ENCODE results near the gene STK36.

Gene STK36, protein sequence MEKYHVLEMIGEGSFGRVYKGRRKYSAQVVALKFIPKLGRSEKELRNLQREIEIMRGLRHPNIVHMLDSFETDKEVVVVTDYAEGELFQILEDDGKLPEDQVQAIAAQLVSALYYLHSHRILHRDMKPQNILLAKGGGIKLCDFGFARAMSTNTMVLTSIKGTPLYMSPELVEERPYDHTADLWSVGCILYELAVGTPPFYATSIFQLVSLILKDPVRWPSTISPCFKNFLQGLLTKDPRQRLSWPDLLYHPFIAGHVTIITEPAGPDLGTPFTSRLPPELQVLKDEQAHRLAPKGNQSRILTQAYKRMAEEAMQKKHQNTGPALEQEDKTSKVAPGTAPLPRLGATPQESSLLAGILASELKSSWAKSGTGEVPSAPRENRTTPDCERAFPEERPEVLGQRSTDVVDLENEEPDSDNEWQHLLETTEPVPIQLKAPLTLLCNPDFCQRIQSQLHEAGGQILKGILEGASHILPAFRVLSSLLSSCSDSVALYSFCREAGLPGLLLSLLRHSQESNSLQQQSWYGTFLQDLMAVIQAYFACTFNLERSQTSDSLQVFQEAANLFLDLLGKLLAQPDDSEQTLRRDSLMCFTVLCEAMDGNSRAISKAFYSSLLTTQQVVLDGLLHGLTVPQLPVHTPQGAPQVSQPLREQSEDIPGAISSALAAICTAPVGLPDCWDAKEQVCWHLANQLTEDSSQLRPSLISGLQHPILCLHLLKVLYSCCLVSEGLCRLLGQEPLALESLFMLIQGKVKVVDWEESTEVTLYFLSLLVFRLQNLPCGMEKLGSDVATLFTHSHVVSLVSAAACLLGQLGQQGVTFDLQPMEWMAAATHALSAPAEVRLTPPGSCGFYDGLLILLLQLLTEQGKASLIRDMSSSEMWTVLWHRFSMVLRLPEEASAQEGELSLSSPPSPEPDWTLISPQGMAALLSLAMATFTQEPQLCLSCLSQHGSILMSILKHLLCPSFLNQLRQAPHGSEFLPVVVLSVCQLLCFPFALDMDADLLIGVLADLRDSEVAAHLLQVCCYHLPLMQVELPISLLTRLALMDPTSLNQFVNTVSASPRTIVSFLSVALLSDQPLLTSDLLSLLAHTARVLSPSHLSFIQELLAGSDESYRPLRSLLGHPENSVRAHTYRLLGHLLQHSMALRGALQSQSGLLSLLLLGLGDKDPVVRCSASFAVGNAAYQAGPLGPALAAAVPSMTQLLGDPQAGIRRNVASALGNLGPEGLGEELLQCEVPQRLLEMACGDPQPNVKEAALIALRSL (N-terminal part only)

DNA sequence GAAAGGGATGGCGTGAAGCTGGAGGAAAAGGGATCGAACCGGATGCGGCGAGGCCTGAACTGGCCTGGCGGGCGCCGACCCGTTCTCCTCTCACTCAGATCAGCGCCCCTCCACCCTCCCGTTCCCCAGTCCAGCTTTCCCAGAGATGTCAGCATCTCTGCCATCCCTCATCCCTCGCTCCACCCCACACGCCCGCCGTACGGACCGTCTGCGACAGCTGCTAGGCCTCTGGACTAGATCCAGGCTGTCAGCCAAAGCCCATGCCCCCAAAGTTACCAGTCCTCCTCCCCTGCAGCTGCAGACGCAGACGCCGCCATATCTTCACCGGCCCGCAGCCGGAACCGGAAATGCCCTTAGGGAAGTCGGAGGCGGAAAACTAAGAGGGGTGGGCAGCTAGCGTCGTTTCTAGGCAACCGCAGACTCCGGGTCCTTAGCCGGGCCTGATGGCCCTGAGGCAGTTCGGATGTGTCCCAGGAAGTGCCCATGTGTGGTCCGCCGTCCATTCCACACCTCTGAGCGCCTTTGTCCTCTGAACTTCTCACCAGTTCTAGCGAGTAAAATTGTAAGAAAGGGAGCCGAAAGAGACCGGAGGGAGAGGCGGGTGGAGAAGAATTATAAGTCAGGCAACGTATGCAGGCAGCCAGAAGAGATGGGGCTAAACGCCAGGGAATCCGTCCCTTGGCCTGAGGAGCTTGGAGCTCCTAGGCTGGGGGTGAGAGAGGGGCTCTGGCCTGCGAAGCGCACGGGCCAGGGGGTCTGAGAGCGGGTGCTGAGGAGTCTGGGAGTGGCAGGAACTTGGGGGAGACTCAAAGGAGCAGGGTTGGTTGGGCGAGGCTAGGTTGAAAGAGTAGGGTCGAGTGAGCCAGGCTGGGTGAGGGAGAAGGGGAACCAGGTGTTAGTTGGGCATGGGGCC is at the start of gene STK36, which contains the start of gene RNF25:
STK36 (plus strand) TSS at position 433 of the 913 bp plus-strand sequence. CDS start 744 bp downstream, outside the sequence.
RNF25 (minus strand) TSS at position 349 of the 913 bp plus-strand sequence; CDS start at position 317, 32 bp downstream.
- peak; percentile 95 for DNase-seq (ENCODE audit: low read depth, low spot score)

DNA sequence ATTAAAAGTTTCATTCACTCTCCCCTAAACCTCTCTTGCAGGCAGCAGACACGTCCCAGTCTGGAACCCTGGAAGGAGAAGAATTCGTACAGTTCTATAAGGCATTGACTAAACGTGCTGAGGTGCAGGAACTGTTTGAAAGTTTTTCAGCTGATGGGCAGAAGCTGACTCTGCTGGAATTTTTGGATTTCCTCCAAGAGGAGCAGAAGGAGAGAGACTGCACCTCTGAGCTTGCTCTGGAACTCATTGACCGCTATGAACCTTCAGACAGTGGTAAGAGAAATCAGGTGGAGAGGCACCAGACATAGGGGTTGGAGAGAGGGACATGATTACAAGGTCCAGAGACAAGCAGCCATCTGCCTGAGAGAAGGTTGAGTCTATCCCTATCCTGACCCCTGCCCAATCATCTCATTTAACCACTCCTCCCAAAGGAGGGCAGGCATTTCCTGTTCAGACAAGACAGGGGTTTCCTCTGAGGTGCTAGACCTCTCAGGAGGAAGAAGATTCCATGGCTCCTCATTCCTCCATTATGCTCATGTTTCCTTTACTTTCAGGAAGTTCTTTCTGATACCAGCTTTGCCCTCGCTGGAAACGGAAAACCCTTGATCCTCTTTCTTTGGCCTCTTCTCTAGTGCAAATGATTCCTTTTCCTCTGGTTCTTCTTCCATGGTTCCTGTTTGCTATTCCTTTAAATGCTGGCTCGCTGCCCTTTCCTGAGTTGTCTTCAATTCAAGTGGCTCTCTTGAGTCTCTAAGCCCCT is 49.1 kb upstream of the STK36 start:
- DNase-seq (ENCODE audit: low read depth, low spot score), result no peak

DNA sequence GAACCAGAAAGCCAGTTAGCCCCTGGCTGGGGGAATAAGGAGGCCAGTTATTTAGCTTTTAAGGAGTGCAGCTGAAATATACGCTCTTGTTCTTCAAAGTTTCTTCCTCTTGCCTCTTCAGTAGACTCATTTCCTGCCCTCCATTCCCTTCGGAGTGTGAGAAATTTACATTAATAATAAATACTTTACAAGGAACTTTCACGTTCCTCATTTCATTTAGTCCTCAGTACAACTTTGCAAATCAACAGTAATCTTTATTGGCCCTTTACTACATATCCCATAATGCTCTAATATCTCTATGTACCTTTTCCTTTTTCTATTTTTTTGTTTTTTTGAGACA is 48.5 kb upstream of the STK36 start:
- no peak for DNase-seq (ENCODE audit: low read depth, low spot score)

DNA sequence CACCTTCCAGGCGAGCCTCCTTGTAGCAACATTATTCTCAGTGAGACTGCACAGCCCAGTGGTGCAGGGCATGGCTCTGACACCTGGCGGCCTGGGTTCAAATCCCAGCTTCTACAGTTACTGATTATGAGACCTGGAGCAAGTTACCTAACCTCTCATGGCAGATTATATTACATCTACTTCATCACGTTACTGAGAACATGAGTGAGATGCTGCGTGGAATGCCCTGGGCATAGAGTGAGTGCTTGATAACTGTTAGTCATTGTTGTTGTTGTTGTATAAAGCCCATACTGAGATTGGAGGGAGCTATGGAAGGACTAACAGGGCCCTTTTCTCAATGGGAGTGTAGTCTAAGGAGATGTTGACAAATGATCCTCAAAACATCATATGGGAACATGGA is 45.5 kb upstream of the STK36 start:
- no peak for DNase-seq (ENCODE audit: low read depth, low spot score)

DNA sequence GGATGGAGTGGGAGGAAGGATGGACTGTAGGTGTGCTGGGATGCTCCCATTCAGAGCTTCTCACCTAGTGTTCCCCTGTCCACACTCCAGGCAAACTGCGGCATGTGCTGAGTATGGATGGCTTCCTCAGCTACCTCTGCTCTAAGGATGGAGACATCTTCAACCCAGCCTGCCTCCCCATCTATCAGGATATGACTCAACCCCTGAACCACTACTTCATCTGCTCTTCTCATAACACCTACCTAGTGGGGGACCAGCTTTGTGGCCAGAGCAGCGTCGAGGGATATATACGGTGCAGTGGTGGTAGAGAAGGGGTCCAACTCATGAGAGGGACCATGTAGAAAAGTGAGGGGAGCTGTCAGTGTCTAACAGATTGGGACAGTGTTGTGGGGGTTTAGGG is 43.9 kb upstream of the STK36 start:
- DNase-seq (ENCODE audit: low read depth, low spot score), result no peak

DNA sequence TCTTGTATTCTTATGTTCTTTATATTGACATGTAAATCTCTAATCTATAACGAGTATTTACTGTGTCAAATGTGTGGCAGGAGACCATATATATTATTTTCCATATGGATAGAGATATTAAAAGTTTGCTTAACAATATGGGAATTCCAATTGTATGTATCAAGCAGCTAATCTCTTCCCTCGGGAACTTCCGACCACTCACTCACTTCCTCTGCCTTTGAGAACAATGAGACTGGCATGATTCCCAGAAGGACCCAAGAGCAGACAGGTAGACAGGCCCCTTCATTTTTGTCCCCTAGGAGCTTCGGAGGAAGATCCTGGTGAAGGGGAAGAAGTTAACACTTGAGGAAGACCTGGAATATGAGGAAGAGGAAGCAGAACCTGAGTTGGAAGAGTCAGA is 40.0 kb upstream of the STK36 start:
- DNase-seq (ENCODE audit: low read depth, low spot score), result no peak

DNA sequence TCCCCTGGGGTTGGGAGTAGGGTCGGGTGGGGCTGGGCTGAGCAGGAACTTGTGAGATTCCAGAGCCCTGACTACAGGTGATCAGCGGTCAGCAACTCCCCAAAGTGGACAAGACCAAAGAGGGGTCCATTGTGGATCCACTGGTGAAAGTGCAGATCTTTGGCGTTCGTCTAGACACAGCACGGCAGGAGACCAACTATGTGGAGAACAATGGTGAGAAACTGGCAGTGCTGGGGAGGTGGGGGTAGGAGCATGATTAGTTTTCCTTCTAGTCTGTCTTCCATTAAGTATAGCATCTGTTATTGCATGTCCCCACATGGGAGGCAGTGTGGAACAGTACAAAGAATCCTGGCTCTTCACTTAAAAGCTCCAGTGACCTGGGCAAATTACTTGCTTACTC is 36.2 kb upstream of the STK36 start:
- no peak for DNase-seq (ENCODE audit: low read depth, low spot score)

DNA sequence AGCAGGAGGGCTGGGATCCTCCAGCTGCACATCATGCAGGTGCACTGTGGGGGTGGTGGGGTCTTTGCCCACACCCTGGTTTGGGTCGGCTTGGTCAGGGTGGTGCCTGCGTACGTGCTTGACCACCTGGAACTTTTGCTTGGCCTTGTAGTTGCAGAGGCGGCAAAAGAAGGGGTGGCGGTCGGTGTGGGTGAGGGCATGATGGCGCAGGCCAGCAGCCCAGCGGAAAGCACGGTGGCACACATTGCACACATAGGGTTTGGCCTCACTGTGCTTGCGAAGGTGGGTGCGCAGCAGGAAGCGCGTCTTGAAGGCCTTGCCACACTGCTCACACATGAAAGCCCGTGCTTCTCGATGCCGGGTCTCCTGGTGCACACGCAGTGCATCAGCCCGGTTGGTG is 33.5 kb upstream of the STK36 start:
- DNase-seq (ENCODE audit: low read depth, low spot score), result no peak

DNA sequence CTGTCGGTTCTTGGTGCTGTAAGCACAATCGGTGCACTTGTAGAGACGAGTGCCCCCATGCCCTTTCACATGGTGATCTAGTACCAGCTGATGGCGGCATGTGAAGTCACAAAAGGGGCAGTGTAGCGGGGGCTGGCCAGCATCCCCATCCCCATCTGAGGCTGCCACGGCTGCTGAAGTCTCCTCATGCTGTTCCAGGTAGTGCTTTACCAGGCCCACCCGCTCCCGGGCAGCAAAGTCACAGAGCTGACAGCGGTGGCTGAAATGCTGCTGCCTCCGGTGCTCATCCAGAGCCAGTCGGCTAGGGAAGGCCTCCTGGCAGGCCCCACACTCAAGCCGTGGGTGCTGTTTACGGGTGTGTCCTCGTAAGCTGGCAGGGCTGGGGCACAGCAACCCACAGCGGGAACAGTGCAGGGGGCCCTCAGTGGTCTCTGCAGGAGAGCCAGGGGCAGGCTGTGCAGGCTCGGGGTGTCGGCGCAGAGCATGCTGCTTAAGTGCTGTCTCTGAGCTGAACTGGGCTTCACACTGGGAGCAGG is 29.7 kb upstream of the STK36 start:
- DNase-seq (ENCODE audit: low read depth, low spot score), result no peak

DNA sequence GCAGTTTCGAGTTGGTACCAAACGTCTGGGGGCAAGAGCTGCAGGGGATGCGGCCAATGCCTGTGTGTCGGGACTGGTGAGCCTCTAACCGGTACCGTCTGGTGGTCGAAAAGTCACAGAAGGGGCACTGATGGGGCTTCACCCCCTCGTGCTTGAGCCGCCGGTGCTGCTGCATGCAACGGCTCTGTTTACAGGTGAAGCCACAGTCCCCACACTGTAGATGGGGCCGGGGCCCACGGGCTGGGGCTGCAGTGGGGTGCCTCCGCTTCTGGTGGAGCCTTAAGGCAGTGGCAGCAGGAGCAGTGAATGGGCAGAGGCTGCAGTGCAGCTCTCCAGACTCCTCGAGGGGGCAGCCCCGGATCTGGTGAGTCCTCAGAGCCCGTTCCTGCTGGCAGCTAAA is 29.1 kb upstream of the STK36 start:
- no peak for DNase-seq (ENCODE audit: low read depth, low spot score)

DNA sequence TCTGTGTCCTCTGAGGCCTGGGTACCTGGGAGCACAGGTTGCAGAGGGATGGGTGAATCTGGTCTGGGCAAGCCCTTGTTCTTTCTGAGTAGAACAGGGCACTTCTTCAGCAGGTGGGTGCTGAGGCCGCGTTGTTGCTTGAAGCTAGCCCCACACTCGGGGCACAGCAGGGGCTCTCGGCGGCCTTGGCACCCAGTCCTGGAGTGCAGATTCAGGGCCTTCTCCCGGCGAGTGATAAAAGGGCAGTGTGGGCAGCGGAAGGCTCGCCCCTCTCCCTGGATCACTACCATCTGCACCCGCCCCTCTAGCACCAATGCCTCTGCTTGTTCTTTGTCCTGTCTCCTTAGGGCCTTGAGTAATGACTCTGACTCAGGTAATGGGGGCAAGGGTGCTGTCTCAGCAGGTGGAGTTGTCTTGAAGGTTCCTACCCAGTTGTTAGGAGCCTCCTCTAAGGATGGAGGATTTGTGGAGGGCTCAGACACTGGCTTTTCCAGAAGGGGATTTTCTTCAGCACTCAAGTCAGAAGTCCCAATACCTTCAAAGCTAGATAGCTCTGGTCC is 28.1 kb upstream of the STK36 start:
- no peak for DNase-seq (ENCODE audit: low read depth, low spot score)

DNA sequence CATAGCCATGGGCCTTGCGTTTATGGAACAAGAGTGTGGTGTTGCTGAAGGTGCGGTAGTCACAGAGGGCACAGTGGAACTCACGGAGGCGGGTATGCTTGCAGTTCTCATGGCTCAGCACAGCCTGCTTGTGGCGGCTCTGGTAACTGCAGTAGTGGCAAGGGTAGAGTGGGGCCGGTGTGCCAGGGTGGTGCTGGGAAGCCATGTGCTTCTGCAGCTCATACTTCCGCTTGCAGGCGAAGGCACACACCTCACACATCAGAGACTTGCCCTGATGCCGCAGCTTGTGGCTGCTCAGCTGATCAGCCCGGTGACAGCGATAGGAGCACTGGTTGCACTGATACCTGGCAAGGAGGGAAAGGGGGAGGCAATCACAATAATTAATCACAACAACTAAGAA is 27.2 kb upstream of the STK36 start:
- no peak for DNase-seq (ENCODE audit: low read depth, low spot score)

DNA sequence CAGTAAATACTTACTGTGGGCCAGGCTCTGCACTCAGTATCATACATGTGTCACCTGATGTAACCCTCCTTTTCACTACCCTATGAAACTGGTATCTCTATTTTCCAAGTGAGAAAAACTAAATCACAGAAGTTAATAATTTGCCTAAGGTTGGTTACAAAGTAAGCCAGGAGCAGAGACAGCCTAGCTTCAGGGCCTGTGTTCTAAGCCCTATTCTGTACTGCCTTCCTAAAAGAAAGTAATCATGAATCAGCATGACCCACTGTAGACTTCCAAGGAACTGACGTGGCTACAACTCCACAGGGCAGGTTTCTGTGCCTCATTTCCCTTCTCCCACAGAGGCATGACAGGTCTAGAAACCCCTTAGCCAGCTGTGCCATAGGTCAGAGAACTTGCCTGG is 26.8 kb upstream of the STK36 start:
- DNase-seq (ENCODE audit: low read depth, low spot score), result no peak

DNA sequence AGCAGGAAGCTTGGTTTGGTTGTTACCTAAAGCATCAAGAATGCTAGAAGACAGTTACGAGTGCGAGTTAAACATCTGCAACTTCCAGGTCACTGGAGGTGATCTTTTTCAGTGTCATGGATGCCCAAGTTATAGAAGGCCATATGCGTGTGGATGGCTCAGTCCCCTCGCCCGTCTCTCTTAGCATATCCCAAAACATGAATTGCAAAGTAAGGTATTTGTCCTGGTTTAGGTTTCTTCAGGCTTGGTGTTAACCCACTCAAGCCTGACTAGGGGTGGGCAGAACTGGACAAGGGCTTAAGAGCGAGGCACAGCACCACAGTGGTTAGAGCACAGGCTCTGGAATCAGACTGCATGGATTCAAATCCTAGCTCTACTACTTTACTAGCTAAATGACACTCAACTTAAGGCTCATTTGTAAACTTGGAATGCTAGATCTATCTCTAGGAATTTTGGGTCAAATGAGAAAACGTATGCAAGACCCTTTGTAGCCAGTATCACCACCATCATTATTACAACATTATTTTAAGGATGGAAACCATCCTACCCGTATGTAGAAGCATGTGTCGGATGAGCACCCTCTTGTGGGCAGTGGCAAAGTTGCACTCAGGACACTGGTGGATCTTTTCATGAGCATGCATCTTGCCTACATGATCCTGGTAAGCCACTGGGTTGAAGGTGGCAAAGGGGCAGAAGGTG is 23.6 kb upstream of the STK36 start:
- DNase-seq (ENCODE audit: low read depth, low spot score), result peak; percentile 65

DNA sequence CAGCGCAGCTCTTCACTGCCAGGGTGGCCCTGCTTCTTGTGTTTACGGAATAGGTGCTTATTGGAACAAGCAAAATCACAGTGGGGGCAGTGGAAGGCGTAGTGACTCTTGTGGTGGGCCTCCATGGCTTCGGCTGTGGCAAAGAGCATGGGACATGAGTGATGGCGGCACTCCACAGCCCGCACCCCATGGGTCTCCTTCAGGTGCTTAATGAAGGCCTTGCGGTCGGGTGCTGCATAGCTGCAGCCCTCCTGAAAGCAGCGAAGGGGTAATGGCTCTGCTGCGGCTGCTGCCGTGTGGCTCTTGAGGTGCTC is 23.1 kb upstream of the STK36 start:
- DNase-seq (ENCODE audit: low read depth, low spot score), result no peak

DNA sequence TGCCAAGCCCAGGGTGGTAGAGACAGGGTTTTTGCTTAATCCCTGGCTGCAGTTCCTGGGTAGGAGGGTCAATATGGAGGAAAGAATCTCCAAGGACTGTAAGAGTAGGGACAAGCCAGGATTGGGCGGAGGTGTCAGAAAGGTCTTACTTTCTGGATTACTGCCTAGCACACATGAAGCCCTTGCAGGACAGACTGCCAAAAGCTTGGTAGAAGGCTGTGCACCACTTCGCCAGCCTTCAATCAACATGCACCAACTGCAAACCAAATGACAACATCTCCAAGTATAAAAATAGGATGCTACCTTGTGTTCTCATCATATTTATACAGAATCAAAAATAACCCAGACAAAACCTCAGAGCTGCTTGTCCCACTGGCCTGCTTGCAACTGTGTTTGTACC is 16.1 kb upstream of the STK36 start:
- DNase-seq (ENCODE audit: low read depth, low spot score), result no peak

DNA sequence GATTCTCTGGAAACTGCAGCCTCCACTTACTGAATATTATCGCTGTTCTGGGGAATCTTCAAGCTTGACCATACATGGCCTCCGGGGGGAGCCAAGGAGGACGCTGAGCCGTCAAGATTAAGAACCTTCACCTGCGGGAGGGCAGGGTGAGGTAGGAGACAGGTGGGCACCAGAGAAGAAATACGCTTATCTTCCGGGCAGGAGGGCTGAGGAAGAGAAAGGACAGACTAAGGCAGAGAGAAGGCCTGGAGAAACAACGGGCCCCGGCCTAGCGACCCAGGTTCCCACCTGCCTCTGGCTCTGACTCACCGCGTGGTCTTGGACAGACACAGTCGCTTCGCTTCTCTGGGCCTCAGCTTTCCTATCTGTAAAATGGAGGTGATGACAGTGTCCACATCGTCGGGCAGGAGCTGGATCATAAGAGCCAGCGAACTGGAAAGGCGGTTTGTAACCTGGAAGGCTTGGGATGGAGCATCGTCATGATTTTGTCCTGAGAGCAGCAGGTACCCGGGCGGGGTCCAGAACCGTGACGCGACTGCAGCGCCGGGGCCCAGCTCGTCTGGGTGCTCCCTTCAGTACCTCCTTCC is 13.1 kb upstream of the STK36 start:
- peak; percentile 75 for DNase-seq (ENCODE audit: low read depth, low spot score)

DNA sequence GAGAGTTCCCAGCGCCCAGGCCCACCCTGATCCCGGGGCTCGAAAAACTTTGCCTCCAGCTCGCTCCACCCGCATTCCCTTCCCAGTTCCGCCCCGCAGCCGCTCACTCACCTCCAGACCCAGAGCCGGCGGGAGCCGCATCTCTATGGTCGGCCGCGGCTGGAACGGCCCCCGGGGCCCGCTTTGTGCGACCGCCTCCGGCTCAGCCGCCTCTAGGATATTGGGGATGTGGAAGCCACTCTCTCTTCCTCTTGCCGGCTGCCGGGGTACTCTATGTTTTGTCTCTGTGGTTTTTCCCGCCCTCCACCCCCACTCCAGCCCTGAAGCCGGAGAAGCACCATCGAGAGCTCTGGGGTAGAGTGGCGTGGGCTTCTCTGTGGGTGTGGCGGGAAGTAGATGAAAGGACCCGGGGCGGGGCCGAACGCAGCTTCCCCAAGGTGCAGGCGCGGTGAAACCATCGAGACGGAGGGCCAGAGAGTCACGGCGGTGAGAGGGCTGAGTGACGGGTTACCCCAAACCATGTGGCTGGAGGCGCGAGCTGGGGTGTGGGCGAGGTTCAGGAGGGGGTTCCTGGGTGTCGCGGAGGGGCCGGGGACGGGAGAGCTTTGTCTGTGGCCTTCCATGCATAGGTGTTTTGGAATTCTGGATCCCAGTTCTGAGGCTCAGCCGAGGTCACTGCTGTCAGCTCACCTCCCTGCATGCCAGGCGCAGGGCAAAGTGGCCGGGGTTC is 12.5 kb upstream of the STK36 start, which contains the start of the genes BCS1L and ZNF142:
BCS1L (plus strand) TSS at position 426 of the 730 bp plus-strand sequence. CDS start 1,305 bp downstream, outside the sequence.
ZNF142 (minus strand) TSS at position 366 of the 730 bp plus-strand sequence. CDS start 3,194 bp downstream, outside the sequence.
- DNase-seq (ENCODE audit: low read depth, low spot score), result peak; percentile 90

Data from ELF-1 (cell line).